SH-SY5Y (cell line): ENCODE data around the gene PSTPIP1.

Experiments
- GATA2 ChIP-seq: IDR thresholded peaks from 2 replicates; pipeline ENCODE4 v1.6.1; 2011; ENCODE audit warnings: mild to moderate bottlenecking, low read depth, low read length
- GATA3 ChIP-seq: IDR thresholded peaks from 2 replicates; pipeline ENCODE4 v1.6.1; 2011; ENCODE audit warnings: low read depth, mild to moderate bottlenecking, low read length, moderate library complexity

DNA sequence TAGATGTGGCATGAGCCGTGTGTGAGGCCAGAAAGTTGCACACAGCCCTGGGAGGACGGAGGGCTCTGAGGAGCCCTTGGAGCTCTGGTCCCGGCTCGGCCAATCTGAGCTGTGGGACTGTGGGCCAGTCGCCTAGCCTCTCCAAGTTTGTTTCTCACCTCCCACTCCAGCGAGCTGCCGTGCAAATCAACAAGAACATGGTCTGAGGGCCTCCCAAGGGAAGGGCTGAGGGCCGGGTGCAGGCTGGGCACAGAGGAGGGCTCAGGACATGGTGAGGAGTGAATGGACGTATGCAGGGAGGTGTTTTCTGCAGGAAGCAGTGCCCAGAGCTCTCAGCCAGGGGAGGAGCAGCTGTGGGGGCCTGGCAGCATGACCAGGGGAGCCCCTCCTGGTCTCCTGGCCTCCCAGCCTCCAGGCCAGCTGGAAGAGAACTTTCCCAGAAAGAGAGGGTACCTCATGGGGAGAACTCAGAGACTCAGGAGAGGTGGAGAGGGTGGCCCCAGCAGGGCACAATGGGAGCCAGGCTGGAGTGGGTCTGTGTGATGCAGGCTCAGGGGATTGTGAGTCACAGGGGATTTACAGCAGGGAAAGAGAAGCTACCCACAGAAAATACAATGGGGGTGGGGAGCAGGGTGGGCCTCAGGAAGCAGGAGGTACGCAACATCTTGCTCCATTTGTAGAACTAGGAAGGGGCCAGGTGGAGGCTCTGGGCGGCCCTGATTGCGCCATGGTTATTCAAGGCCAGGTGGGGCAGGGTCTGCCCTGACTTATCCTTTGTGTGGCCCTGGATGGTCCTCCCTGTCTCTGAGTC is 24.8 kb downstream of the PSTPIP1 start:
- TF ChIP-seq GATA2 (no peak), GATA3 (no peak)
